Measurements from ENCODE around the gene KIAA1217.
A peak's percentile ranks its signal among the peaks of the same experiment; 100 is the strongest.

DNA sequence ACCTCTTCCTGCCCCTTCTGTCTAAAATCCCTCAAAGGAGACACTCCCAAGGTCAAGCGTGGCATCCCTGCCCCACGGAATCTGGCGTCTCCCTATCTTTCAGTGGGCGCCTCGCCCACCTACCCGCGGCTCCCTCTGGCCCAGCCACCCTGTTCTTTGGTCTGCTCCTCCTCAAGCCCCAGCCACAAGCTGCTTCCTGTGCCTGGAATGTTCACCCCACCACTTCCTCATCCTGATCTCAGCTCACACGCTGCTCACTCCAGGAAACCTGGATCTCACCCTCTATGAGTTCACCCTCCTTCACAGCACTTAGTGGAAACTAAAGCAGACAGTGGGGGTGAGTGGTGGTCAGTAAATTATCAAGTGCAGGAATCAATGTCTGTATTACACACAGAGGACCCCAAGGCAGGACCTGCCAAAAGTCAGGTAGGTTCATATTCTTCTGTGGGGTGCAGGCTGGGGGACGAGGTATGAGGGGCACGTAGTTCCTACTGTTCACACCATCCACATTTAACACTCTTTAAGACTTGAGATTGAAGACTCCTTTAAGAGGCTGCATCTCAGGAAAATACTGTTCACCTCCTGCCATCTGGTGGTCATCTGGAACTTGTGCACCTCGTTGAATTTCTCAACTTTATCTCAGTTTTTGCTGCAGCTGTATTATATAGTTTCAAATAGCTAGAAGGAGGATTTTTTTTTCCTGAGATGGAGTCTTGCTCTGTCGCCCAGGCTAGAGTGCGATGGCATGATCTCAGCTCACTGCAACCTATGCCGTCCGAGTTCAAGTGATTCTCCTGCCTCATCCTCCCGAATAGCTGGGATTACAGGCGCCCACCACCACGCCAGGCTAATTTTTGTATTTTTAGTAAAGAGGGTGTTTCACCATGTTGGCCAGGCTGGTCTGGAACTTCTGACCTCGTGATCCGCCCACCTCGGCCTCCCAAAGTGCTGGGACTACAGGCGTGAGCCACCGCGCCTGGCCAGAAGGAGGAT is 348.1 kb downstream of the KIAA1217 start:
- TF ChIP-seq CTCF (IDR thresholded peaks at IDR 0.05) = peak; percentile 74
- TF ChIP-seq JUNB (IDR thresholded peaks at IDR 0.05) = no peak
- TF ChIP-seq POLR2A (IDR thresholded peaks at IDR 0.05; ENCODE audit: low read length) = no peak
- TF ChIP-seq TP53 (CRISPR knock-in tag; IDR thresholded peaks at IDR 0.05) = no peak
- no peak for TF ChIP-seq RFX5 (IDR thresholded peaks at IDR 0.05)
- TF ChIP-seq RCOR1 (IDR thresholded peaks at IDR 0.05; ENCODE audit: low read depth, low read length) = no peak
- TF ChIP-seq RAD21 (conservative IDR thresholded peaks at IDR 0.05 in 1 of 2, IDR thresholded peaks at IDR 0.05 in 1 of 2) = peak; percentile 70 to 76
- TF ChIP-seq CHD4 (IDR thresholded peaks at IDR 0.05; ENCODE audit: borderline replicate concordance) = no peak
- TF ChIP-seq, protein P1, sequence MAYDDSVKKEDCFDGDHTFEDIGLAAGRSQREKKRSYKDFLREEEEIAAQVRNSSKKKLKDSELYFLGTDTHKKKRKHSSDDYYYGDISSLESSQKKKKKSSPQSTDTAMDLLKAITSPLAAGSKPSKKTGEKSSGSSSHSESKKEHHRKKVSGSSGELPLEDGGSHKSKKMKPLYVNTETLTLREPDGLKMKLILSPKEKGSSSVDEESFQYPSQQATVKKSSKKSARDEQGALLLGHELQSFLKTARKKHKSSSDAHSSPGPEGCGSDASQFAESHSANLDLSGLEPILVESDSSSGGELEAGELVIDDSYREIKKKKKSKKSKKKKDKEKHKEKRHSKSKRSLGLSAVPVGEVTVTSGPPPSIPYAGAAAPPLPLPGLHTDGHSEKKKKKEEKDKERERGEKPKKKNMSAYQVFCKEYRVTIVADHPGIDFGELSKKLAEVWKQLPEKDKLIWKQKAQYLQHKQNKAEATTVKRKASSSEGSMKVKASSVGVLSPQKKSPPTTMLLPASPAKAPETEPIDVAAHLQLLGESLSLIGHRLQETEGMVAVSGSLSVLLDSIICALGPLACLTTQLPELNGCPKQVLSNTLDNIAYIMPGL (CRISPR knock-in tag; IDR thresholded peaks at IDR 0.05; ENCODE audit: borderline replicate concordance) = no peak
- no peak for TF ChIP-seq EHMT2 (IDR thresholded peaks at IDR 0.05; ENCODE audit: low read depth)
